HG03521 (cell line): ENCODE data around the gene MIB2.
"Not testable (repeated sequence)": the region's sequence is repeated elsewhere in the genome, so short reads cannot be mapped to it uniquely, and the experiment has no call there.

ENCODE experiments used
- ATAC-seq: cut with Tn5 transposase; IDR thresholded peaks from one replicate; pipeline ENCODE4 v1.9.1; 2021; ENCODE audit warnings: mild to moderate bottlenecking, moderate library complexity; ENCODE audit not compliant: unreplicated experiment

MIB2 gene

DNA sequence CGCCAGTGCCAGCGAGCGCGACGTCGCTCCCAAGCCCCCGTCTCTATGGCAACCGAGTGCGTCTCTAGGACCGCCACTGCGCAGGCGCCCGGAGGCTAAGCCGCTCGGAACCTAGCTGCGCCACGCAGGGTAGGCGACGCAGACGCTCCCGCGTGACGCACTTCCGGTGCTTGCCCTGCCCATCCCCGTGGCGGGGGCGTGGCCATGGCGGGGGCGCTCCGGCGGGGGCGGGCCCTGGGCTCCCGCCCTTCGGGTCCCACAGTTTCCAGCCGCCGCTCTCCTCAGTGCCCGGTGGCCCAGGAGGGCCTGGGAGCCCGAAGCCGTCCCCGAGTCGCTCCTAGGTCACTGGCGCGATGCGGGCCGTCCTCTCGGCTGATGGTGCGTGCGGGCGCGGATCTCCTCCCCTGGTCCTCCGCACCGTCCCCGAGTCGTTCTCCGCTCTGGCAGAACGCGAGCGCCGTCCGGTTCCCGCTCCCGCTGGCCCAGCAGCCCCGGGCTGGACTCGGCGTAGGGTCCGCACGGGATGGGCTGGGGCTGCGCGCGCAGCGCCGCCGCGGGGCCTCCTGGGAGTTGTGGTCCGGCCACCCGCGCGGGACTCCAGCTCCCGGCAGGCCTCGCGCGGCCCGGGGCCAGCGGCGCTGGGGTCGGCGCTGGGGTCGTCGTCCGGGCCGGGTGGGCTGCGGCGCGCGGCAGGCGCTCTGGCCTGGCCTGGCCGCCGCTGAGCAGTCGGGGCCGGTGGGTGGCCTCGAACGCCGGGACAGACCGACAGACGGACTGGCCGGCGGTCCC lies at the start of gene MIB2:
TSS of gene MIB2 (plus strand) at position 245 of the 789 bp plus-strand sequence. CDS start 7,953 bp downstream, outside the sequence.
- ATAC-seq = peak; percentile 82

DNA sequence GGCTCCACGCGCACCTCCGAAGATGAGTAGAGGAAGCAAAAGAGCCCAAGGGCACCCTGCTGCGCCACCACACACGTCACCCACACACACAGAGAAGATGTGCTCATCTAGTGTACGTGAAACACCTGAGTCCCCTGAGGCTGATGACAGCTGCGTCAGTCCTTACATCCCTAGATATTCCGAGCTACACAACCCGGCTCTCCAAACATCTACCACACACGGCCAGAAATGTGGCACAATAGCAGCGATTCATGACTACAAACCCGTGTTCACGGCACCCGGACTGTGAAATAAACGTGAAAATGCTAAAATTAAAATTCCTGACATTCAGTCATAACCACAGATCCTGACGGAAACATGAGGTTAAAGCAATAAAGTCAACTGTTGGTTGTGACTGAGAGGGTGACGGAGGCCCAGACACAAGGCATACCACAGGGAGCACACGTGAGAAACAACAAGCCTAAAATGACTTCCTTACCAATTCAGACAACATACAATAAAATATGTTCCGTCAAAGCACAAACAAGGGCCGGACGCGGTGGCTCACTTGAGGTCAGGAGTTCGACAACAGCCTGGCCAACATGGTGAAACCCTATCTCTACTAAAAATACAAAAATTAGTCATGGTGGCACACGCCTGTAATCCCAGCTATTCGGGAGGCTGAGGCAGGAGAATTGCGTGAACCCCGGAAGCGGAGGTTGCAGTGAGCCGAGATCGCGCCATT lies 48.0 kb upstream of the MIB2 start:
- no peak for ATAC-seq

DNA sequence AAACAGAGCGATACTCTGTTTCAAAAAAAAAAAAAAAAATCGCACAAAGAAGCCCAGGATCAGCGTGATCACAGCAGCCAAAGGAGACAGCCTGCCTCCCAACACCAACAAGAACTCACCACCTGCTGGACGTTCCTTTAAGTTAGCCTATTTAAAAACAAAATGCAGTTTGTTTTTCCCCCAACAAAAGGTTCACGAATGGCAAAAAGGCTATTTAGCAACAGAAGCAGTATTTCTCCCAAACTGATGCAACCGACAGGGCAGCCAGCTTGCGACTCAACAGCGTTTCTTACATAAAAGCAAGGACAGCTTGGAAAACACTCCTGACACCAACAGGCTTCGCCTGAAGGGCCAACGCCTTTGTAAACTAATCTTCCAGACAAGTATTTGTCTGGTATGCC lies 47.4 kb upstream of the MIB2 start:
- ATAC-seq = no peak

DNA sequence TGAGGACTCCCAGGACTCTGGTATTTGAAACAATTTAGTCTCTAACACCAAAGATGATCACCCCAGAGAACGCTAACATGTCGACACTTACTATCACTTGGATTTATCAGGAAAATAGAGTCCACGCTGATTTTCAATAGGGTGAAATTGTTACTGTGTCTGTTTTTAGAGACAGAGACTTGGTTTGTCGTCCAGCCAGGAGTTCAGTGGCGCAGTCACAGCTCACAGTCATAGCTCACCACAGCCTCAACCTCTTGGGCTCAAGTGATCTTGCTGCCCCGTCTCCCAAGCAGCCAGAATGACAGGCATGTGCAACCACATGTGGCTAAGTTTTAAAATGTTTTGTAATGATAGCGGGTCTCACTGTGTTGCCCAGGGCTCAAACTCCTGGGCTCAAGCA lies 46.0 kb upstream of the MIB2 start:
- no peak for ATAC-seq

DNA sequence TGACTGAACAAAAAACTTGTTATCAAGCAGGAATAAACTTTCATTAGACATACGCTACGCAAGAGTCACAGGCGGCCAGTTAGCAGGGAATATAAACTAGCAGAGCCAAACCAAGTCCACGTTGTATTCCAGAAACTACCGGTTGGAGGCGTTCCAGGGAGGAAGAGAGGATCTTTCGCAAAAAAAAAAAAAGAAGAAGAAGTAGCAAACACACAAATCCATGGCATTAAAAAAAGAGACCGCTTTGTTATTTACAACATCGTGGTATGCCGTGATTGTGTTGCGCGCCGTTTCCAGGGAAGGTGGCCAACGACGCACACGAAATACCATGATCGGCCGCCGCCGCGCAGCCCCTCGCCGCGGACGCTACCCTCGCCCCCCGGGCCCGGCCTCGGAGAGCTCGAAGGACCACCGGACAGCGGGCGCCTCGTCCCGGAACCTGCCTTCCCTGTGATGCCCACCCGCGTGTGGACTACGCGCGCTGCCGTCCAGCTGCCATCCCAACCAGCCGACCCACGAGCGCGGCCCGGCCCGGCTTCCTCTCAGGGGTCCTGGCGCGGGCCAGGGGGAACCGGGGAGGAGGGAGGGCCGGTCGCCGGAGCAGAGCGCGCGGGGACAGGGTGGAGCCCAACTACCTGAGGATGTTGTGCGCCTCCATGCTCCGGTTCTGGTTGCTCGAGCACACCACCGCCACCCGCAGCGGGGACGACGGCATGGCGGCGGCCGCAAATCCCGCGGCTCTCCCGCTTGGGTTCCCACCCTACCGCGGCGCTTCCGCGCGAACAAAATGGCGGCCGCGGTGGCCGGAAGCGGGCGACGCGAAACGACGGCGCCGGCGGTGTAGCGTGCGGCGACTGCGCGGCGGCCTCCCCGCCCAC lies 41.2 kb upstream of the MIB2 start:
- ATAC-seq = peak; percentile 67

DNA sequence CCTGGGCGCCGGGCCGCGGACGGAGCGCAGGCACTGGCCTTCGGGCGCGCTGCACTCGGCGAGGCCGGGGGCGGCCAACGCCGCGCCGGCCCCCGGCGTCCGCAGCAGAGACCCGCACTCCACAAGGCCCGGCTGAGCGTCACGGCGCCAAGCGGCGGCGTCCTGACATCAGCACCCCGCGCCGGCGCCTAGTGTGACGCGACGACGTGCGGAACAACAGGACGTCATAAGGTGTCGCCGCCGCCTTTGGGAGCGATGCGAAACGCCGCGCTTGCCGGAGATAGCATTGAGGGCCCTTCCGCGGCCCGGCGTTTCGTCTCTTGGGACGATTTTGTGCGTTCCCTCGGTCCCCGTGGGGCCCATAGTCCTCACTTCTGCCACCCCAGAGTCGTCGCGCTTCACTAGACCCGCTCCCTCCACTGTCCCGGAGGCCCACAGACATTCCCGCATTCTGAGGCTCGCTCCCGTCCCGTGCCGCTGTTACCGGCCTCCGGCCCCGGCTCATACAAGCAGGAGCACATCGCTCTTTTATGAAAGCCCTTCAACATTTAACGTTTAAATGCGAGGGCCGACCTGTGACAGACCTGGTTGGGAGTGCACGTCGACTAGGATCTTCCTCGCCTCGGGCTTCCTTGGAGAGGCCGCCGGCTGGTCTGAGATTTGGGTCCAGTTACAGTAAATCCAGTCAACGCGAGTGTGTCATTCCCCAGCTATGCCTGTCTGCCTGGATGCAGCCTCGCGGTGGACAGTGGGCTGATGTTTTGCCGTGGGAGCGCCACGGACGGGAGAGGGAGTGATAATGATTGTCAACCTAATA lies 40.4 kb upstream of the MIB2 start, which contains the start of gene SSU72:
TSS of gene SSU72 (minus strand) at position 143 of the 817 bp plus-strand sequence. CDS start 306 bp downstream, outside the sequence.
- peak; percentile 76 for ATAC-seq

DNA sequence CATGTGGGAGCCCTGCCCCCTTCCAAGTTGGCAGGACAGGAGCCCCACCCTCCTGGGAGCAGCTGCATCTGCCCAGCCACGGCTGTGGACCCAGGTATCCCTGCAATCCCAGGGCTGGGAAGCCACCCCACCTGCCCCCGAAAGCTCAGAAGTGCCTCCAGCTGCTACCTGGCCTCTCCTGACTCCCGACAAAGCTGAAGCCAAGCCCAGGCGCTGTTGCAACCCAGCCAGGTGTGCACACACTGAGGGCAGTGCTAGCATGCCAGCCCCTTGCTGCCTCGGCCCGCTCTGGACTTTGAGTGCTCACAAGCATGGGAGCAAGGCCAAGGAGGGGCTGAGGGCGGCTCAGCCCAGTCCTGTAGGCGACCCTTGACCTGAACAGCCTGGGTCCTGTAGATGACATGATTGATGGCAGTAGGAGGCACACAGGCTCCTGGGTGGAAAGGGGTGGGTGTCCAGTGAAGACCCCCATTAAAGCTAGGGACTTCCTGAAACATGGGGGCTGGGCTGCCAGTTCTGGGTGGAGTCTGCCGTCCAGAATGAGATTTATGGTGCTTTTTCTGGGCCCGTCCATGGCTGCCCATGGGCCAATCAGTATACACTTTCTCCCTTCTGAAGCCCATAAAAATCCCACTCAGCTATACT lies 37.8 kb upstream of the MIB2 start:
- ATAC-seq = no peak

DNA sequence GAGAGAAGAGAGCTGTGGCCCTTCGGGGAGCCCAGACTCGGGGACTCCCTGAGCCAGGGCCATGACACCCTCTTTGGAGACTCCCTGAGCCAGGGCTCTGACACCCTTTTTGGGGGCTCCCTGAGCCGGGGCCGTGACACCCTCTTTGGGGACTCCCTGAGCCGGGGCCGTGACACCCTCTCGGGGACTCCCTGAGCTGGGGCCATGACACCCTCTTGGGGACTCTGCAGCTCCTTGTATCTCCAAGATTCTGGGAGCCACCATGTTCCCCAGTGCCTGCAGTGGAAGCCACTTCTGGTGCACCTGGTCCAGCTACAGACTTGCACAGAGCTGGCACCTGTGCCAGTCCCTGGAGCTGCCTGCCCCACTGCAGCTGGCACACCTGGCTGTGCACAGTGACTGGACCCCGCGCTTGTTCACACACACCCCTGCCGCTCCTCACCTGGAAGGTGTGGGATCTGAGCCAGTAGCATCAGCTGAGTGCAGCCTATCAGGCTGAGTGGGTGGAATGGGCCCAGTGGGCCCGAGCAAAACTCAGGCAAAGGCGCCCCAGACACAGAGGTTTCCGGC lies 36.8 kb upstream of the MIB2 start:
- ATAC-seq = no peak

DNA sequence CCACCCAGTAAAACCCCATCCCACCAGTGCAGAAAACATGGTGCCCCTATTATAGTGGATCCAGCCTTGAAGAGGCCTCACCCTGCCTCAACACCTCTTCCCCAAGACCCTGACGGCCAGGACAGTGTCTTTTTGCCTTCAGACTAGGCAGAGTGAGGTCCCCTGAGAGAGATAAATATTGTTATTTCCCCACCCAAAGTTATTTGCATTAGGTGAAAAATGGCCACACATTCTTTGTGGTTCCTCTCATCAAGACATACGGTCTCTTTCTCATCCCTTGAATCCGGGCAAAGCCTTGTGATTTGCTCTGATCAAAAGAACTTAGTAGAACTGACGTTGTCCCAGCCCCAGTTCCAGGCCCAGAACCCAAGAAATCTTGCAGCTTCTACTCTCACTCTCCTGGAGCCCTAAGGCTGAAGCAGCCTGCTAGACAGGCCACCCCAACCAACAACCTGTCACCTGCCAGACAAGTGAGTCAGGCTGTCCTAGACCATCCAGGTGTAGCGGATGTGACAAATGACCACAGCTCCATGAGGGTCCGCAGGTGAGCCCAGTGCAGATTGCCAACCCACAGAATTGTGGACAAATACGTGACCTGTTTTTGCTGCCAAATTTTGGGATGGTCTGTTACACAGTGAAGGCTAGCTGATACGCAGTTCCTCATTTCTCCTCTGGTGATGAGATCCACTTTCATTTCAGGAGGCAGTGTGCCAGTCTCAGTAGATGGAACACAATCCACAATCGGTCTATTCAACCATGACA lies 32.5 kb upstream of the MIB2 start:
- no peak for ATAC-seq

DNA sequence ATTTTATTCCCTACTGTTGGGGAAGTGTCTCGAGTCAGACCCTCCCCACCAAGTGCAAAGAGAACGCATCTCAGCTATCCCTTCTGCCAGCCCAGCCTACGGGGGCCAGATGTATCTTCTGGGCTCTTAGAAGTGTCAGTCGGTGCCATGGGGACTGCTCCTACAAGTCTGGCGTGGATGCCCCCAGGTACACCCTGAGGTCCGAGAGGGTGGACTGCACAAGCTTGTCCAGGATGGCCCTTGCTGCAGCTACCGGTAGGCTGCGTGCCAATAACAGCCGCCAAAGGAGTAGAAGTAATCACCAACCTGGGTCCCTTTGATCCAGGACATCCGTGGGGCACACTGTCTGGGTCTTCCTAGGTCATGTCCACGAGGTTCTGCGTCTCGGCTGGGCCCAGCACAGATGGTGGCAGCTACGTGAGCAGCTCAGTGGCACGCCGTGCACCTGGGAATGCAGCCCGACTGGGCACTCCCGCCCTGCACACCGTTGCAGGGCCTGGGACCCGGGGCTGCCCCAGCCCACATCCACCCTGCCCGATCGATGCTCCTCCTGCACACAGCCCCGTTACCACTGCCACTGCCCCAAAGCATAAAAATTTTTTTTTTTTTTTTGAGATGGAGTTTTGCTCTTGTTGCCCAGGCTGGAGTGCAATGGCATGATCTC lies 31.8 kb upstream of the MIB2 start:
- ATAC-seq = no peak

DNA sequence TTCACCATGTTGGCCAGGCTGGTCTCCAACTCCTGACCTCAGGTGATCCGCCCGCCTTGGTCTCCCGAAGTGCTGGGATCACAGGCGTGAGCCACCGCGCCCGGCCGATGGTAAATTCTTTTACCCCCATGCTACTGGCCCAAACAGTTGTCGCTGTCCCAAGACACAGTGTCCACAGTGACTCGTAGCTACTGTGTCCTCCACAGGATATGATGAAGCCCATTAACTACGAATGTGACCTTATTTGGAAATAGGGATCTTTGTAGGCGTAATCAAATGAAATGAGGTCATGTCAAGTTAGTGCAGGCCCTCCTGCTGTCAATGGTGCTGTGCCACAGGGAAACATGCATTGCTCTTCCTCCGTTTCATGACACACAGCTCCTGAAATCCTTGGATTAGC lies 23.8 kb upstream of the MIB2 start:
- no peak for ATAC-seq

DNA sequence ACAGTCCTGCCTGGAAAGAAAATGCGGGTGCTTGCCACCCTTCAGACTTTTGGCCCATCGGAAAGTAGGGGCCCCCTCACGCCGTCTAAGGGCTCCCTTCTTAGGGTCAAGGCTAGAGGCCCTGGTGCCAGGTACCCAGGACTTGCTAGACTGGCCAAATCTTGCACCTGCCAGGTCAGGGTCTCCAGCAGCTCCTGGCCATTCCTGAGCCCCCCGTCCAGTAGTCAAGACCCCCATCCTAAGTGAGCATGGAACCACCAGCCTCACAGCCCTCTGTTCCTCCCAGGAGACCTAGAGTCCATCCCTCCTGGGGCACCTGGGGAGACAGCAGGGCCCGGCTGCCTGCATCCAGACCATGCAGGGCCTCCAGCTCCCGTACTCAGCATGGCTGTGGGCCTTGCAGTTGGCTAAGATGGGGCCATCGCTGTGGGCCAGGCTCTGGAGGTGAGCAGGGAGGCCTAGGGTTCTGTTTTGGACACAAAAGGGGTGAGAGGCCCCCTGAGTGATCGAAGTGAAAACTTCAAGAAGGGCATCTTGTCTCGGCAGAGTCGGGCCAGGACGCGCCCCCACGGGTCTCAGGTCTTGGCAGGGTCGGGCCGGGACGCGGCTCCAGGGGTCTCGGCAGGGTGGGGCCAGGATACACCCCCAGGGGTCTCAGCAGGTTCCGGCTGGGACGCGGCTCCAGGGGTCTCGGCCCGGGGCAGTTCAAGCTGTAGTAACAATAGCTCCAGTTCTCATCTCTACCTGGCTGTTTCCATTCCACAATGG lies 21.3 kb upstream of the MIB2 start:
- ATAC-seq = no peak

DNA sequence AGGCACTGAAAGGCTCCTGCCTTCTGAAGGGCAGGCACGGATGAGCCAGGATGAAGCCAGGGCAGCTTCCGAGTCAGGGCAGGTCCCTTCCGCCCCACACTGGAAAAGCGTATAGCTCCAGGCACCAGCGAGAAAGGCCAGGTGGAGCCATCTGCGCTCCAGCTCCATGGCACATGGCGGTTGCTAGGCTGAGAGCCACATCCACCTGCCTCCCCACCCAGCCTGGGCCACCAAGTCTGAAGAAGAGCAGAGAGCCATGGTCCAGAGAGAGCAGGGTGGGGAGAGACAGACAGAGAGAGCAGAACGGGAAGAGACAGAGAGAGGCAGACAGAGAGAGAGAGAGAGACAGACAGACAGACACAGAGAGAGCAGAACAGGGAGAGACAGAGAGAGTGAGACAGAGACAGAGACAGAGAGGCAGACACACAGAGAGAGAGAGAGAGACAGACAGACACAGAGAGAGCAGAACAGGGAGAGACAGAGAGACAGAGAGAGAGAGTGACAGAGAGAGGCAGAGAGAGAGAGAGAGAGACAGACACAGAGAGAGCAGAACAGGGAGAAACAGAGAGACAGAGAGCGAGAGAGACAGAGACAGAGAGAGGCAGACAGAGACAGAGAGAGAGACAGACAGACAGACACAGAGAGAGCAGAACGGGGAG lies 20.6 kb upstream of the MIB2 start:
- no peak for ATAC-seq

DNA sequence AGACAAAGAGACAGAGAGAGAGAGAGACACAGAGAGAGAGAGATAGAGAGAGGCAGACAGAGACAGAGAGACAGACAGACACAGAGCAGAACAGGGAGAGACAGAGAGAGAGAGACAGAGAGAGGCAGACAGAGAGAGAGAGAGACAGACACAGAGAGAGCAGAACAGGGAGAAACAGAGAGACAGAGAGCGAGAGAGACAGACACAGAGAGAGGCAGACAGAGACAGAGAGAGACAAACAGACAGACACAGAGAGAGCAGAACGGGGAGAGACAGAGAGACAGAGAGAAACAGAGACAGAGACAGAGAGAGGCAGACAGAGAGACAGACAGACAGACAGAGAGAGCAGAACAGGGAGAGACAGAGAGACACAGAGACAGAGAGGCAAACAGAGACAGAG lies 20.0 kb upstream of the MIB2 start:
- not testable (repeated sequence) for ATAC-seq

DNA sequence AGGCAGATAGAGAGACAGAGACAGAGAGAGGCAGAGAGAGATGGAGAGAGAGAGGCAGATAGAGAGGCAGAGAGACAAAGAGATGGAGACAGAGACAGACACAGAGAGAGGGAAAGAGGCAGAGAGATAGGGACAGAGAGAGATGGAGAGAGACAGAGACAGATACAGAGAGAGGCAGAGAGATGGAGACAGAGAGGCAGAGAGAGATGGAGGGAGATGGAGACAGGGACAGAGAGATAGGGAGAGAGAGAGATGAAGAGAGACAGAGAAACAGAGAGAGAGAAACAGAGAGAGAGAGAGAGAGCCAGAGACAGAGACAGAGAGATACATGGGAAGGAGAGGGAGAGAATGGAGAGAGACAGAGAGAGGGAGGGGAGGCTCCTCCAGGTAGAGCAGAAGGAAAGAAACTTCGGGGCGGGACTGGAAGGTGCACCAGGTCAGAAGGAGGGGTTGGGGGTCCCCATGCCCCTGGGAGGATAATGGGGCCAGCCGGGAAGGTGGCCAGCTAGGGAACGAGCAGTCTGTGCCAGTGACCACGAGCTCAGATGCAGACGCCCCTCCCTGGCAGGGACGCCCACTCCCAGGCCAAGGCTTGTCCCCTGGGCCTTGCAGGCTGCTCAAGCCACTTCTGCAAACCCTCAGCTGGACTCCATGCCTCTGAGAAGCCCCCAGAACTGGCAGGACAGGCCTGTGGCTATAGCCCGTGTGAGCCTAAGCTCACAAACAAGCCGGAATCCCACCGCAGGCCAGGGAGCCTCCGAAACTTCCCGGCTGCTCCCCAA lies 18.6 kb upstream of the MIB2 start:
- no peak for ATAC-seq

DNA sequence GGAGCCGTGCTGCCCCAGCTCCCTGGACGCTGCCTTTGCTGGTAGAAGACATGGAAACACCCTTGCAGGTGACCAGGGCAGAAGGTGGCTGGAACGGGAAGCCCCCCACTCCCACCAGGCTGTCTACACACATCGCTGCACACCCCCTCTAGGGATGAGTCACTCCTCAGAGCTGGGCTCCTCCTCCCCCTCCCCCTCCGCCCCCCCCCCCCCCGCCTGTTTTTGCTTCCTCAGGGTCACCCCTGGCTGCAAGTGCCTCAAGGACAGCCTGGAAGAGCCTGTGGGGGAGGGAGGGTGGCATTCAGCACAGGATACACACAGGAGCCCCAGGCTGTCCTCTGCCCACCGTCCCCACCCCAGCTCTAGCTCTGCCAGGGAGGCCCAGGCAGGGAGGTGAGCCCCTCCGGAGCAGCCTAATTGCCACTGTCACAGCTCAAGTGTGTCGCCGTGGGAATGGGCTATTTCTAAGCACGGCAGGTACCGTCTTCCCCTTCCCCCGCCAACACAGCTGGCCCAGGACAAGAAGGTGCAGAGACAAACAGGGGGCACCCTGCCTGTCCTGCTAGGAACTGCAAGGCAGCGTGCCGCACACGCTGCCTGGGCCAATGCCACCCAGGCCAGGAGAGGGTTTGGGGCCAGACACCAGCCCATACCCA lies 17.9 kb upstream of the MIB2 start:
- no peak for ATAC-seq
